Measurements from ENCODE around the gene CDH18.

Gene CDH18

GRCh38 chr5:19927919-19928318 is 60.1 kb downstream of the CDH18 start:
- no peak for DNase-seq

DNA sequence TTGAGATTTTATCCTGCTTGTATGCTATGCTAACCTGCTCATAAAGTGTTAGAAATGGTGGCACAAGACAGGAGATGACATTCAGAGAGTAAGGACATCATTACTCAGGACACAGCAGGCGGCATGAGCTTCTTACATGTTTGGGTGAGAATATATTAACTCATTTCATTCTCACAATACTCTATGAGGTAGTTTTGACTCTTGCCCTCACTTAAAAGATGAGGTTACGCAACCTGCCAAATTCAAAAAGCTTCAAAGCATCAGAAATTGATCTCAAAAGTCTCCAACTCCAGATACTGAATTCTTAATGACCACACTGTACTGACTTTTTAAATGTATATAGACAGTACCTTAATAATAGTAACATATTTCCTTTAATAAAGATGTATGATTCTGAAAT is 60.8 kb downstream of the CDH18 start:
- DNase-seq: no peak

DNA sequence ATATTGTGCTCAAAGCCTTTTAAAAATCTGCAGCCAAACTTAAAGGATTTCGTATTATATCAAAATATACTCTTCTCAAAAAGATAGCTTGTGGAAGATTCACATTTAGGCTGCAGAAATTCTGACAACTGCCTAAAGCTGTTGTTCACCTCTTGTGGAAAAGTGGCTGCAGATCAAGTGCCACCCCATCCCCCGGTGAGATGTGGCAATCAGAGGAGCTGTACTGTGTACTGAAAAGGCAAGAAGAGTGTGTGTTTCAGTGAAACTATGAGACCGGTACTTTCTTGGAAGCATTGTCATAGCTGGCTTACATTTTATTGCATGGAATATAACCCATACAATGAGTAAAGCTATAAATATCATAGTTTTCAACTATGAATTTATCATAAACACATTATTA is 64.3 kb downstream of the CDH18 start:
- no peak for DNase-seq

DNA sequence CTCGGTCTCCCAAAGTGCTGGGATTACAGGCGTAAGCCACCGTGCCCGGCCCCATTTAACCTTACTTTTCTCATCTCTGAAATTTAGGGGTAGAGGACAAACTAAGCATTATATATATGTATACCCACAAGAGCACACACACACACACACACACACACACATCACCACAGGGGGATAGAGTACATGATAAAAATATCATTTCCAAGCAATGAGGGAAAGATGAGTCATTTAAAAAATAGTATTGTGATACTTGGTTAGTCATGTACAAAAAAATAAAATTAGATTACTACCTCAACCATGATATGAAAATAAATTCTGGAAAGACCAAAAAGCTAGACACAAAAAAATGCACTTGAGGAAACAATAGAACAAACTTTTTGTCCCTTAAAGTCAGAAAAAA is 67.2 kb downstream of the CDH18 start:
- DNase-seq: no peak

DNA sequence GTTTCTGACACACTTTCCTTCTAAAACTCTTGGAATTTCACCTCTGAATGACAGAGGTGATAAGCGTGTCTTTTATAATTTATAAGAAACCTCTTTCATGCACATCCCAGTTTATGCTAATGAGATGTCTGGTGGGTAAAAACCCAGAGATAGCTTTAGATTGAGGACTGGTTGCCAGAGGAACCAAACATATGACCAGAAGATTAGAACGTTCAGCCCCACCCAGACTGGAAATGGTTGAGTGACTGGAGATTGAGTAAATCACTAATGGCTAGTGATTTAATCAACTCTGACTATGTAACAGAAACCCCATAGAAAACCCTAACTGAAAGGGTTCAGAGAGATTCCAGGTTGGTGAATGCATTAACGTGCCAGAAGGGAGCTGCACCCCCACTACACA is 69.2 kb downstream of the CDH18 start:
- no peak for DNase-seq

DNA sequence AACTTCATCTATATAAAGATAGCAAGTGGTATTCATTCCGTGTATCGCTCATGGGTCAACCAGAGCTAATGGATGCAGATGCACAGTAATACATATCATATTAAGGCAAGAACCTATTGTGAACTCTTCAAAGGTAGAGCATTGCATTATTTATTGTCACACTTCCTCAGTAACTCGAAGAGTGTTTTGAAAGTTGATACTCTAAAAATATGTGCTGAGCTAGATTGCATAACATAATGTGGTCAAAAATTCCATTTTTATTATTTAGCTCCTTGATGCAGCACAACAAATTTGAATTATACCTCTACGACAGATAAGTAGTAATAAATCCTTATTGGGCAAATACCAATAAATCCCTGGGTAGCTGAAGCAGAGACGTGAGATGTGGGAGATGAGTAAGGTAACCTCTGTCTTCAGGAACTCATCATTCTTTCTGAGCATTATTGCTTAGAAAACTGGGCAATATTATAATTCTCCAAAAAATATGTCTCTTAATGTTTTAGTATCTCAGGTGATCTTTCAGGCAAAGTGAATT is 70.3 kb downstream of the CDH18 start:
- DNase-seq: no peak

DNA sequence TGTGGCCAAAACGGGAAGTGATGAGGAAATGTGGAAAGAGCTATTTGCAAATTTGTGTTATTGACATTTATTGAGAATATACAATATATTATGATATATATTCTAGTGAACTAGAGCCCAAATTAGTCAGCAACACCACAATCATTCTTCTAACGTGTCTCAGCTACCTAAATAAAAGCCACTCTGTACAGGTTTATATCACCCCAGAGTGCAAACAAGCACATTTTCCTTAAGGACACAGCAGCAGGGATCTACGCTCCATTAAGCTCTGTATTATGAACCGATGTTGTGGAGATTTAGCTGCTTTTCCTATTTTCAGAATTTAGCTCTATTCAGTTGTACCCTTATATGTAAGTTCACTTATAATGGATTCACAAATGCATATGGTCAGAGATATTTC is 77.9 kb downstream of the CDH18 start:
- no peak for DNase-seq

- DNase-seq: no peak
These were observed 83.2 kb downstream of the CDH18 start for GRCh38 chr5:19904766-19905165.

GRCh38 chr5:19903611-19904010 is 84.4 kb downstream of the CDH18 start:
- DNase-seq: no peak

DNA sequence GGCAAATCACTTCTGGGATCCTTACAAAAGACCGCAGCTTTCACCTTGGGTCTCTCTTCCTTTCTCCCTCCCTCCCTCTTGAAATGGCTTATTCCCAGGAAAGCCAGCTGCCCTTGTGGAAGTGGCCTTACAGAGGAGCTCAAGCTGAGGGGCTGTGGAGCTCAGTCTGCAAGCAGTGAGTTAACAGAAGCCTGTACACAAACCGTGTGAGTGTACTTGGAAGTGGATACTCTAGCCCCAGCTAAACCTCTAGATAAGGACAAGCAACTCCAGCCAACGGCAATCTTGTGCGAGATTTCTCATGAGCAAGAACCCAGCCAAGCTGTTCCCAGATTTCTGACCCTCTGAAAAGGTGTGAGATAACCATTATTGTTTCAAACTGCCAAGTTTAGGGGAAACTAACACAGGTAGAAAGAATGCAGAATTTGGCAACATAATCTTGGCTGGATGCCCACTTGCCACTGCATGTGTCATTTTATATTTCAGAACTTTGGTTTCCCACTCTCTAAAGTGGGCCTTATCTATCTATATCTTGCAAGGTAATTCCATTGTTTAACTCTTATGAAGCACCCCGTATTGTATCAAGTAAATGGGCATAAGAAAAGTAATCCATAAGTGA is 85.6 kb downstream of the CDH18 start:
- no peak for DNase-seq

DNA sequence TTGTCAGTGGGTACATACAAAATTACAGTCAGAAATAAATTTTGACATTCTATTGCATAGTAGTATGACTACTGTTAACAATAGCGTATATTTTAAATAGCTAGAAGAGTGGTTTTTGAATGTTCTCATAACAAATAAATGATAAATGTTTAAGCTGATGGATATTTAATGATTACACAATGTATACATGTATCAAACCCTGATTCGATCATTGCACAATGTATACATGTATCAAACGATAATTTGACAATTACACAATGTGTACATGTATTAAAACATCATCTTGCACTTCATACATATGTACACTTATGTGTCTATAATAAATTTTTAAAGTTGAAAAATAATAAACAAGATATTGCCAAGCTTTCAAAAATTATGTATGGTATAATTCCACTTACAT is 87.7 kb downstream of the CDH18 start:
- no peak for DNase-seq

DNA sequence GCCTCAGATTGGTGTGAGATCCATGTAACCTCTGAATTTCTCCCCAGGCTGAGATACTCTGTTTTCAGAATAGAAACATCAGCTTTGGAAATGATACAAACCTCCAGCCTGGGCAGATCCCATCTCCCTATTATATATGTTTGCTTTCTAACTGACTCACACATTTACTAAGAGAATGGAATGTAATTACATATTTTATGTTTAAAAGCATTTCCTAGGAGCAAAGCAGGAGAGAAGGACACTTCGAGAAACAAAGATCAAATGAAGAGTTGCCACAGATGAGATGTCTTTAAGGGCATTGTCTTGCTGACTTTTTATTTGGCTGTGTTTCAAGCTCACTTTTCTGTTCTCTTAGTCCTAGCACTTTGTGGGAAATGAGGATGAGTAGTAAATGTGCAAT is 96.3 kb downstream of the CDH18 start:
- DNase-seq: no peak

DNA sequence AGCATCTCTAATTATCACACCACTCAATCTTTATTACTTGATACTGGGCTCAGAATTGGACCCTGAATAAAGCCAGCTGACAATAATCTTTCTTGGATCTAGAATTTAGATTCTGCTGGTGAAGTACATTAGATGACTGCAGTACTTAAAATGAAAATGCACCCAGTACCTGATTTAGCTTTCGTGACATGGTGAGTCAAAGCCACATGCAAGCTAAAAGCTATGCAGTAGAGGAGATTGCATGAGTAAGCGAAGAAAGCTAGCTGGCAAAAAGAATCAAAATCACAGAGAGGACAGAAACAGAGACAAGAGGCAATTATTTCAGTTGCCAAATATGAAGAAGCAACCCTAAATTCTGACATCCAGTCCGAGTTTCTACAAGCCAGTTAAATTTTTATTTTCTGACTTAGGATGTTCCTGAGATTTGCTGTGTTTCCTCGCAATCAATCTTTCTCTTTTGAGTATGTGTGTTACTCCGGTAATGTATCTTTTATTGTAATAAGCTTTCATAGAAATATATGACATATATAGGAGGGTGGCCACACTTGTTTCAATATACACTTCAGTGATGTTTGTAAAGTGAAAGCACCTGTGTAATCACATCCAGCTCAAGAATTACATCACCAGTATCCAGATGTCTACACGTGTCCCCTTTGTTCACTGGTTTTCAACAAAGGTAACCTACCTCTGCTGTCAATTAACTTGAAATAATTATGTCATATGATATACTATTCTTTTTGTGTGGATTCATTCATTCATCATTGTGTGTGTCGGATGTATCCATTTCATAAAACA is 101.7 kb downstream of the CDH18 start:
- DNase-seq: no peak

DNA sequence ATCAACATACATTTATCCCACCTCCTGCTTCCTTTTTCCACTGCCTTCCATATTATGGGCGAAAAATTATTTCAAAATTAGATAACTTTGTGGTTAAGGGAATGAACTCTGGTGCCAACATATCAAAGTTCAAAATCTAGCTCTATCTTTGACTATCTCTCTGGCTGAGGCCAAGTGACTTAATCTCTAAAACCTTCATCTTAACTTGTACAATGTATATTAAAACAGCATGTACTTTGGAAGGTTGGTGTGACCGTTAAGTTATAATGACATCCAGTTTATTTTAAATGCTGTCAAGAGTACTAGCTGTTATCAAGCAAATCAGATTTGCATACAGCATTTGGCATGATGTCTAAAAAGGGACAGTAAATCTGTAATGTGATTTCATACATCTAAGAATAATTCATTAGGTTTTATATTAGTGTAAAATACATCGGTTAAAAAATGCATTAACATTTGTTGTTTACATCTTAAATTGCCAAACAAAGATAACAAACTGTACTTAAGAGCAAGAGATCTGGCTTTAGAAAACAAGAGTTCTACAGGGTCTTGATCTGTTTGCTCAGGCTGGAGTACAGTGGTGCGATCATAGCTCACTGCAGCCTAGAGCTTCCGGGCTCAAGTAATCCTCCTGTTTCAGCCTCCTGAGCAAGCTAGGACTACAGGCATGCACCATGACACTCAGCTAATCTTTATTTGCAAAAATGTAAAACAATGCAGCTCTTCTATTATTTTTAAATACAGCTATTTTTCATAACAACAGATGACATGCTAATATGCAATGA is 102.8 kb downstream of the CDH18 start:
- DNase-seq: no peak

DNA sequence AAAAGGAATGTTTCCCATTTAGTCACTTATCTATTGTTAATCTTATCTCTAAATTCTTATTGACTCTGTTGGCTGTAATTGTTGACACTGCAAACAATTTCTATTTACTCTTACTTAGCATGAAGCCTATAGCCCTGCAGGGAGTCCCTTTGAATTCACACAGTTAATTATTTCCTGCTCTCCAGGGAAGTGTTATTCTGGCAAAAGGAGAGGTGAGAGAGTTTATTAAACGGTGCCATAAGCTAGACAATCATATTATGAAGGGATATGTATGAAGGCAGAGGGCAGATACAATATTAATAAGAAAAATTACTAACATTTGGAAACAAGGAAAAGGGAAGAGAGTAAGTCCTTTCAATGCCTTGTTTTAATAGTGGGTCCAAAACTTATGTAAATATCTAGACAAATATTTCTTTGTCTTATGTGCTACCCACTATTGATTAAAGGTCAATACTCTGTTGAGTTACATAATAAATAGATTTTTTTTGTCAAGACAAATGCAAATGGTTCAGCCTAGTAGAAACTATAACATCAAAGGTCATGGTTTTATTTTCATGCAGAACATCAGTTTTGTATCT is 107.1 kb downstream of the CDH18 start:
- DNase-seq: no peak

DNA sequence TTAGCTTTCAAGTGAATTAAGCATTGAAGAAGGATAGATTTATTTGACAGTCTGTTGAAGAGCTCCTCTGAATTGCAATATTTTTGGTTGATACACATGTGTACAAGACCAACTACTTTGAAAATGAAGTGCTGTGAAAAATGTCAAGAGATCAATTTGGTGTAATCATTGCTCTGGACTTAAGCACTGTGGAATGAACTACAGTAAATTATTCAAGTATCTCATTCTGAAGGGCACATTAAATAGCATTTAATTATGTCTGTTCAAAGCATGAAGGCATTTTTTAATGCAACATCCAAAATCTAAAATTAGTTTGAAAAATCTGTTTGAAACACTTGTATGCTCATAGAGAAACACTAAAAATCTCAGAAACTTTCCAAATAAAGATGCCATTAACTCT is 107.5 kb downstream of the CDH18 start:
- no peak for DNase-seq

DNA sequence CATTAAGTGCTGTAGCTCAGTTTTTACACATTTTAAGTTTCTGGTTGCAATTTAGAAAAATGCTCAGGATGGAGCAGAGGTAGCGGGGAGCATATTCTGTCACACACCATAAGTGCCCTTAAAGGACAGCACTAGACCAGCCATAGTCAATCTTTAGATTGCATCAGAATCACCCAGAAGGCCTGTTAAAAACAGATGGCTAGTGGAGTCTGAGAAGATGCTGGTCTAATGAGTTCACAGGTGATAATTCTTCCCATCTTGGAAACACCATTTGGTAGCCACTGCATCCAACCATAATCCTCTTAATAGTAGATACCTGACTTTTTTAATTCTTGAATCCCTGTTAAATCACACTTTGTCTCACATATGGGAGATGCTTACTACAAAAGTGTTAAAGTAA is 113.2 kb downstream of the CDH18 start:
- DNase-seq: no peak

- no peak for DNase-seq
These were observed 121.9 kb downstream of the CDH18 start for GRCh38 chr5:19866090-19866450.

DNA sequence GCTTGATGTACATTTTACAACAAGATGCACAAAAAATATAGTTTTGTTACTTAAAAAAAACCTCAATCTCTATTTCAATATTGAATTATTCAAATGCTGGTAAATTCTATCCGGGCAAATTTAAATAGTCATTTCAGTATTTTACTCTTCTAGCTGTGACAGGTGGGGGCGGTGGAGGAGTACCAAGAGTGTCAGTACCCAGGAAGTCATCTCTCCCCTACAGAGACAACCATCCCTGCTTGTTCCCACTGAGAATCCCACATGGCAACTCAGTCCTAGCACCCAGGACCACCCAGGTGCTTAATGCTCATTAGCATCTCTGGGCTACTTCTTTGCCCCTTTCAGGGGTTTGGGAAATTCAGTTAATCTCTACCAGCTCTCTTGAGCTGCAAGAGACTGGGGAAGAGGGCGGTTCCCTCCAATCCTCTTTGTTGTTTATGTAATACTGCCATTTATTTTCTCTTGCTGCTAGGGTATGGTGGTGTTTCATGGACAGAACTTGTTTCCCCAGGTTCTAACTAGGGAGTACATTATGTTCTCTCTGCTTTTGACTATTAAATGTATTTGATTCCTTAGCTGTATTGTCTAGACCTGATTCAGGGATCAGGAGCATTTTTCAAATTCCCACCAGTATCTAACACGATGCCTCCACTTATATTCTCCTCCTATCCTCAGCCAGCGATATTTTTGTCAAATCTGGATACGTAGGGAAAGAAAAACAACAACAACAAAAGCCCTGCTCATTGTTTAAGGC is 122.5 kb downstream of the CDH18 start:
- DNase-seq: no peak

DNA sequence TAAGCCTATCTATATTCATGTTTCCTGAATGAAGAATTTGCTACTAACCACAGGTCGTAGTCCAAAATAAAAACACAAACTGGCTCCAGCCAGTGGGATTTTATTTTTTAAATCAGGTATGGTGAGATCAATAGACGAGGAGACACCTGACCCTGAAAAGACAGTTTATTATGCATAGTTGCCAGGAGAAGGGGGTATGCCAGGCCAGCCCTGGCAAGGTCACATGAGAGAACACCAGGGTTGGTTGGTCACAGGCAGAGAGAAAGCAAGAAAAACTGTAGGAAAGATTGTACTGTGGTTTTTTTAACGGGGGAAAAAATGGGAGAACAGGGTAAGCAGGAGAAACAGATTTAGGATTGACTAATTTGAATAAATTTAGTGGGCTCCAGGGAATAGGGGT is 125.3 kb downstream of the CDH18 start:
- no peak for DNase-seq

- no peak for DNase-seq
These were observed 129.0 kb downstream of the CDH18 start for GRCh38 chr5:19859020-19859419.

- DNase-seq: no peak
These were observed 132.1 kb downstream of the CDH18 start for GRCh38 chr5:19855931-19856330.

DNA sequence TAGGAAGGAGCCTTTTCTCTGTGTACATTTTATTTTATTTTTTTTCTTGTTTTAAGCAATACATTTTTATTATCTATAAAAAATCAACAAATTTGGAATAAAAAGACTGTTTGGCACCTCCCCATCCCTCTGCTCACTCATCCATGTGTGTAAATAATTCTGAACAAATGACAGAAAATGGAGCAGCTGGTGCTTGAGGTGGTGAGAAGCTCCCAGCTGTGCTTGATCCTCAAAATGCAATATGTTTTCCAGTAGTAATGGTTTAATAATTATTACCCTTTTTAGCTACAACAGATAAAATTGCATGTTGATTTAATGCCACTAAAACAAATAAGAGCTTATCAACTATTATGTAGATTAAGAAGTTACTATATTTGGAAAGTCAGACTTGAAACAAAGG is 132.5 kb downstream of the CDH18 start:
- no peak for DNase-seq
